ENCODE data around the gene ZBP1.
A peak's percentile ranks its signal among the peaks of the same experiment; 100 is the strongest.

ZBP1 gene

DNA sequence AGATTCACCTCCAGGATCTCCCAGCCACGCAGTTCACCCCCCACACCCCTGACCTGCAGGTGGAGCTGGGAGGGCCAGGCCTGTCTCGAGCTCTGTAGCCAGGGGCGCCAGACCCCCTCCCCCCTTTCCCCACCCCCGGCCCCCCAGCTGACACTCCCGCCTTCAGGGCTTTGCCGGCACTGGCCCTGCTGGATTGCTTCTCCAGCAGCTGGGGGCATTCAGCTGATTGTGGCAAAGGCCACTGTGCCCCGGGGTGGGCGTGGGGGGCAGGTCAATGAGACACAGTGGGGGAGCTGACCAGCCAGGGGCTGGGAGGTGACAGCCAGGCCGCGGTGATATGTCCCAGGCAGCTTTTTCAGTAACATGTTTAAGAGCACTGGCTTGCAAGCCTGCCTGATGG is 22.2 kb downstream of the ZBP1 start:
- H3K36me3 ChIP-seq (ENCODE audit: control insufficient read depth, low read length): no peaks in the 10 kb centered on the region

DNA sequence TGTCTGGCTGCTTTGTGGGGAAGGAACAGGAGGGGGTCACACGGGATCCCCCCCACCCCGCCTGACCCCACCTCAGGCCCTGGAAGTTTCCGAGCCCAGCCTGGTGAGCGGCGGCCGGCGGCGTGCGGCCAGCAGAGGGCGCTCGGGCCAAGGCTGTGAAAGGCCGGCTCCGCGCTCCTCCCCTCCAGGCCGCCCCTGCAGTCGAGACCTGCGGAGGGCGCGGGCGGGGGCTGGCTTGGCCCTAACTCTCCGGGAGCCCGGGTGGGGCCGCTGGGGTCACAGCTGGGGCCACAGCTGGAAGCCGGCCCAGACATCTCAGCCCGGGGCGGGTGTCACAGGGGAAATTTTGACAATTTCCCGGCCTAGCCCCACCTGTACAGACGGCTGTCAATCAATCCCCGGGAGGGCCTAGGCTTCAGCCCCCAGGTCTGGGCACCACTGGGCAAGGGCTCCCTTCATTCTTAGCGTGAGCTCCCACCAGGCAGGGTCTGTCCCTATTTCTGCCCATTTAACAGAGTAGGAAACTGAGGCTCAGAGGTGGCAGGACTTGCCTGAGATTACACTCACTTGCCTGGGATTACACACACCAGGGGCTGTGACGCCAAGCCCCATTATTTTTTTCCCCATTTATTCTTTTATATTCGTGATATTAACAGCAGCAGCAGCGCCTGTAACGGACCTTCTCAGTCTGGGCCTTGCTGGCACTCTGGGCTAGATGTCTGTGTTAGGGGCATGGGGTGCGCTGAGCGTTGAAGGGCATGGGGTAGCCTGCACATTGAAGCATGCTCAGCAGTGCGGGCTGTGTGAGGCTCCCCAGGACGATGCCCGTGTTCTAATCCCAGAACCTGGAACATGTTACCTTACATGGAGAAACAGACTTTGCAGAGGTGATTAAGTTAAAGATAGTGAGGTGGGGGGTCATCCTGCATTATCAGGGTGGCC is 23.0 kb downstream of the ZBP1 start:
- Histone ChIP-seq H3K4me2 (ENCODE audit: low read length) (no peak overlapping the region), H3F3A (ENCODE audit: control insufficient read depth, insufficient read depth) (no peaks in the 10 kb centered on the region), H3K36me3 (ENCODE audit: control insufficient read depth, low read length) (no peaks in the 10 kb centered on the region), H3K79me2 (ENCODE audit: control insufficient read depth, low read length) (no peaks in the 10 kb centered on the region), H3K4me3 (ENCODE audit: low read length) (no peak overlapping the region), H4K20me1 (ENCODE audit: control insufficient read depth, insufficient read depth, low read depth, low read length) (no peaks in the 10 kb centered on the region; the same call in 1 of the 2 replicates), H3K27me3 (ENCODE audit: control insufficient read depth, low read length) (peaks cover 57% of the 10 kb centered on the region), H3K27ac (ENCODE audit: low read depth, low read length) (no peak overlapping the region), H3K9me2 (replicated peaks; ENCODE audit: control insufficient read depth, low read length) (no peaks in the 10 kb centered on the region), H3K4me1 (ENCODE audit: control insufficient read depth, low read length) (peaks cover 9% of the 10 kb centered on the region), H3K9me3 (ENCODE audit: control insufficient read depth, insufficient read depth, low read length) (no peaks in the 10 kb centered on the region)
- TF ChIP-seq EZH2phosphoT487 (IDR thresholded peaks at IDR 0.05; ENCODE audit: borderline replicate concordance, low read length): no peak
- peak; percentile 97 for TF ChIP-seq CTCF (IDR thresholded peaks at IDR 0.05; ENCODE audit: low read depth, low read length, poor library complexity, severe bottlenecking)

More for the DNA sequence above, 22.2 kb downstream of the ZBP1 start:
- H3K4me1 ChIP-seq (ENCODE audit: control insufficient read depth, low read length): peaks cover 6% of the 10 kb centered on the region
- no peaks in the 10 kb centered on the region for H3F3A ChIP-seq (ENCODE audit: control insufficient read depth, insufficient read depth)
- H3K4me2 ChIP-seq (ENCODE audit: low read length): no peak overlapping the region
- H3K79me2 ChIP-seq (ENCODE audit: control insufficient read depth, low read length): no peaks in the 10 kb centered on the region
- no peaks in the 10 kb centered on the region; the same call in 1 of the 2 replicates for H4K20me1 ChIP-seq (ENCODE audit: control insufficient read depth, insufficient read depth, low read depth, low read length)
- H3K9me3 ChIP-seq (ENCODE audit: control insufficient read depth, insufficient read depth, low read length): no peaks in the 10 kb centered on the region
- peaks cover 61% of the 10 kb centered on the region for H3K27me3 ChIP-seq (ENCODE audit: control insufficient read depth, low read length)
- no peaks in the 10 kb centered on the region for H3K9me2 ChIP-seq (replicated peaks; ENCODE audit: control insufficient read depth, low read length)
- no peak overlapping the region for H3K27ac ChIP-seq (ENCODE audit: low read depth, low read length)
- TF ChIP-seq CTCF (IDR thresholded peaks at IDR 0.05; ENCODE audit: low read depth, low read length, poor library complexity, severe bottlenecking) (no peak), EZH2phosphoT487 (IDR thresholded peaks at IDR 0.05; ENCODE audit: borderline replicate concordance, low read length) (no peak)
- H3K4me3 ChIP-seq (ENCODE audit: low read length): no peak overlapping the region

DNA sequence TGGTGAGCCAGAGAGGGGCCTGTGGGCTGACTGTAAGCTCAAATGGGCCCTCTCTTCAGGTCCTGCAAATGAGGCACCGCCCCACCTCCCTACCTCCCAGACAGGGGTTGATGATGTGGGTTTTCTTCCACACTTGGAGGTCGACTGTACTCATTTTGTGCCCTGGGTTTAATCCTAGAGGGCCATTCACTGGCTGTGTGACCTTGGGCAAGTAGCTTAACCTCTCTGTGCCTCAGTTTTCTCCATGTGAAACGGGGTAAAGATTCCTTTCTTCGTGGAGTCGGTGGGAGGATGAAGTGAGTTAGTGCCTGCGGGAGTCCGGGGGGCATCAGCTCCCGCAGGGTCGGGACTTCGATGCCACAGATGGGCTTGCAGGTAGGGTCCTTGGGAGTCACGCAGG is 23.9 kb downstream of the ZBP1 start:
- H3F3A ChIP-seq (ENCODE audit: control insufficient read depth, insufficient read depth): no peaks in the 10 kb centered on the region

More for the DNA sequence above, 23.9 kb downstream of the ZBP1 start:
- peaks cover 9% of the 10 kb centered on the region for H3K4me1 ChIP-seq (ENCODE audit: control insufficient read depth, low read length)
- H3K79me2 ChIP-seq (ENCODE audit: control insufficient read depth, low read length): no peaks in the 10 kb centered on the region
- H3K4me2 ChIP-seq (ENCODE audit: low read length): no peak overlapping the region
- H3K27ac ChIP-seq (ENCODE audit: low read depth, low read length): no peak overlapping the region
- peaks cover 54% of the 10 kb centered on the region for H3K27me3 ChIP-seq (ENCODE audit: control insufficient read depth, low read length)
- TF ChIP-seq EZH2phosphoT487 (IDR thresholded peaks at IDR 0.05; ENCODE audit: borderline replicate concordance, low read length): no peak
- no peak for TF ChIP-seq CTCF (IDR thresholded peaks at IDR 0.05; ENCODE audit: low read depth, low read length, poor library complexity, severe bottlenecking)
- no peaks in the 10 kb centered on the region for H3K9me2 ChIP-seq (replicated peaks; ENCODE audit: control insufficient read depth, low read length)
- H3K4me3 ChIP-seq (ENCODE audit: low read length): no peak overlapping the region
- no peaks in the 10 kb centered on the region for H3K9me3 ChIP-seq (ENCODE audit: control insufficient read depth, insufficient read depth, low read length)
- no peaks in the 10 kb centered on the region for H3K36me3 ChIP-seq (ENCODE audit: control insufficient read depth, low read length)
- H4K20me1 ChIP-seq (ENCODE audit: control insufficient read depth, insufficient read depth, low read depth, low read length): no peaks in the 10 kb centered on the region; the same call in 1 of the 2 replicates
